Measurements from ENCODE around the gene DEPP1.

DEPP1 gene

GRCh38 chr10:44950326-44951225 lies 28.0 kb downstream of the DEPP1 start:
- no peak for DNase-seq

- no peak for DNase-seq
These were observed 28.7 kb downstream of the DEPP1 start for GRCh38 chr10:44949915-44950314.

GRCh38 chr10:44949127-44949802 lies 29.3 kb downstream of the DEPP1 start:
- DNase-seq, result no peak

GRCh38 chr10:44948642-44949041 lies 30.0 kb downstream of the DEPP1 start:
- no peak for DNase-seq

GRCh38 chr10:44947371-44948152 lies 31.0 kb downstream of the DEPP1 start:
- no peak for DNase-seq

- no peak for DNase-seq
These were observed 32.4 kb downstream of the DEPP1 start for GRCh38 chr10:44946205-44946604.

- DNase-seq, result no peak
These were observed 34.3 kb downstream of the DEPP1 start for GRCh38 chr10:44944354-44944753.

GRCh38 chr10:44939691-44940401 lies 38.8 kb downstream of the DEPP1 start:
- DNase-seq, result no peak

- DNase-seq, result no peak
These were observed 39.7 kb downstream of the DEPP1 start for GRCh38 chr10:44938956-44939355.

- DNase-seq, result no peak
These were observed 41.2 kb downstream of the DEPP1 start for GRCh38 chr10:44937196-44938005.

GRCh38 chr10:44936314-44936975 lies 42.2 kb downstream of the DEPP1 start:
- DNase-seq, result no peak

GRCh38 chr10:44935966-44936295 lies 42.7 kb downstream of the DEPP1 start:
- no peak for DNase-seq

- DNase-seq, result no peak
These were observed 43.2 kb downstream of the DEPP1 start for GRCh38 chr10:44935201-44935965.

GRCh38 chr10:44934416-44935200 lies 44.0 kb downstream of the DEPP1 start:
- no peak for DNase-seq

GRCh38 chr10:44933451-44934321 lies 44.9 kb downstream of the DEPP1 start:
- DNase-seq, result no peak

GRCh38 chr10:44932517-44933450 lies 45.8 kb downstream of the DEPP1 start:
- DNase-seq, result peak; percentile 48
